ENCODE measurements around the gene SLIT3.

DNA sequence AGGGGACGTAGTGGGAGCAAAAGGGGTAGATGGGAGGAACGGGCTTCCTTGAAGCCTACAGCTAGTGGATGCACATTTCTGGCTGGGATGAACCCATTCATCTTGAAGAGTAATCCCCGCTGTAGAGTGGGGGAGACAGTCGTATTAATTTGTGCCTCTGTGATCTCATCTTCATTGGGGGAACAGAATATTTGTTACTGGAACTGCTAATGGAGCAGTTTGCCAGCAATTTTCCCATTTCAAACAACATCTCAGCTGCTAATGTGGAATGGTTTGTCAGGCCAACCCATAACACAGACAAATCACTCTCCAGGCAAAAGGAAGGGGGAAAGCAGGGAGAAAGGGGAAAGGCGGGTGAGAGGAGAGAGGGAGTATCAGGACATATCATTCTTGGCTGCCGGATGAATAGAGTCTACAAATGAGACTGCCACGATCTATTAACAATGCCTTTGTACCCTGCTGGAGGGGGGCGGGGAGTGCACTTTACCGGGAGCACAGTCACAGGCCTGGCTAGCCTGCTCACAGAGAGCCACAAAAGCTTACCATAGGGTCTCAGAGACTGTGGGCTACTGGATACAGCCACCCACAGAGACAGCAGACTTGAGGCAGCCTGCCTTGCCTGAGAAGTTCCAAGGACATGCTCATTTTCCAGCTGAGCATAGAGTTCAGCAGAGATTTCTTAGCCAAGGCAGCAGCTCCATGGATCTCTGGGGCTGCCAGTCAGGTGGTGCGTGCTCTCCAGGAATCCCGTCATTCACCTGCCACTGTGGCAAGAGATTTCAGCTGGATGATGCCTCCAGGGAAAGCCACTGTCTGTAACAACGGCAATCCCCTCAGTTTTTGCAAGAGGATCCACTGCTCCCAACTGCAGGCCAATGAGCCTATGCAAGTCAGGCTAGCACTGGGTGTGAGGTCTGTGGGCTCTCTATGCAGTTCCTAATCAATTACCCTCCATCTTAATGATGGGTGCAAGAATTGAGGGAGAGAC is 504.1 kb downstream of the SLIT3 start:
- no peak for TF ChIP-seq POLR2AphosphoS5 (IDR thresholded peaks at IDR 0.05; ENCODE audit: borderline replicate concordance, low read depth, low read length)
- TF ChIP-seq EZH2 (IDR thresholded peaks at IDR 0.05) = no peak

Measured in SK-N-MC (cell line).